UCSD-AML1 (cell line): ENCODE measurements around the gene BAK1.
A peak's percentile ranks its signal among the peaks of the same experiment; 100 is the strongest.

ENCODE experiments used
- DNase-seq: peaks from one replicate; lab custom pipeline; 2025; ENCODE audit not compliant: unreplicated experiment; lab: John Stamatoyannopoulos, UW

The BAK1 gene

GRCh38 chr6:33579828-33580714 lies at the start of gene BAK1:
Gene BAK1 (minus strand): TSS chr6:33580276. CDS start chr6:33577604, 2,672 bp downstream.
- peak; percentile 87 for DNase-seq

- no peak for DNase-seq
Measured at GRCh38 chr6:33628401-33628964, 48.4 kb upstream of the BAK1 start.

DNA sequence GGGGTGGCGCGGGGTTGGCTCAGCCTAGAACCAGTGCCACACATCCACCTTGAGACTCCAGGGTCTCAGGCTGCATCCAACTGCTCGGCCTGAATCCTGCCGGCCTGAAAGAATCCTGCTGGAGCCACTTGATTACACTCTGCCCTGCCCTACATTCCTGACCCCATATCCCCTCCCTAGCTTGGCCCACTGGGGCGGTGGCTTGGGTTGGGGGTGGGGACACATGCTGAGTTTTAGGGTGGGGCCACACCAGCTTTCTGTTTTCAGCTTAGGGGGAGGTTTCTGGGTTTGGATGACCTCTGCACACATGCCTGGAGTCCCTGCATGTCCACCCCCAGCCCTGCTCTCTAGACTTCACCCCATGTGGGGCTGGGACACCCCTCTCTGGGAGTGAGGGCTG lies 47.8 kb upstream of the BAK1 start:
- DNase-seq = no peak

GRCh38 chr6:33624856-33625255 lies 44.8 kb upstream of the BAK1 start:
- DNase-seq = no peak

GRCh38 chr6:33623895-33624381 lies 43.9 kb upstream of the BAK1 start:
- no peak for DNase-seq

DNA sequence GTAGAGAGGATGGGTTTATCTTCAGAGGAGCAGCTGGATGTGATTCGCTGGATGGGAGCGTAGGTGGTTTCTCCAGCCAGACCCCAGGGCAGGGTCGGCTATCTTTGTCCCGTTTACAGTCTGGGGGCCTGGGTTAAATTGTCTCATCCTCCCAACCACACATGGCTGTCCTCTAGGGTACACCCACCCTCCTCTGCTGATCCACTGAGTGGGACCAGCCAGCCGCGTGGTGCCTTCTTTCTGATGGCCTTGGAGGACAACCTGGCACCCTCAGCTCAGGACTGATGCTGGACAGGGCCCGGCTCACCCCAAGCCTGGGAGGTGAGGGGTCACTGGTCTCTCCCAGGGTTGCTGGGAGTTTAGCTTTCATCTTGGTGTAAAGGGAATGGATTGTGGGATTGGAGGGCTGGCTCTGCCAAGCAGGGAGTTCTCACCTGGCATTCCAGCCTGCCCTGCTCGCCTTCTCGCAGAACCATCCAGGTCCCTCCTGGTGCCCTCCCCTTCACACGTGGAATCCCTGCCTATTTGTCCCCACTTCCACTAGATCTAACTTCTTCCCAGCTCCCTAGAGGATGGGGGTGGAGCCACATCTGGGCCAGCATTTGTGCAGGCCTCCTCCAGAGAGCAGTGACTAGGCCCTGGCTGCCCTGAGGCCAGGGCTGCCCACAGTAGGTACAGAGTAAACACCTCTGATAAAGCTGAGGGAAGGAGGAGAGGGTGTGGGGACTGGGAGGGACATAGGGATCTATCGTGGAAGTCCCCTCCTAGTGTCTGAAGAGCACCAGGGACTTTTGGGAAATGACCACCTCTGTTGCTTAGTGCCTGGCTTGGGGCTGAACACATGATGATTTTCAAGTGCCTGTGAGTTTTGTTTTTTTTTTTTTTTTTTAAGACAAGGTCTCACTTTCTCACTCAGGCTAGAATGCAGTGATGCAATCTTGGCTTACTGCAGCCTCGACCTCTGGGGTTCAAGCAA lies 42.7 kb upstream of the BAK1 start:
- no peak for DNase-seq

DNA sequence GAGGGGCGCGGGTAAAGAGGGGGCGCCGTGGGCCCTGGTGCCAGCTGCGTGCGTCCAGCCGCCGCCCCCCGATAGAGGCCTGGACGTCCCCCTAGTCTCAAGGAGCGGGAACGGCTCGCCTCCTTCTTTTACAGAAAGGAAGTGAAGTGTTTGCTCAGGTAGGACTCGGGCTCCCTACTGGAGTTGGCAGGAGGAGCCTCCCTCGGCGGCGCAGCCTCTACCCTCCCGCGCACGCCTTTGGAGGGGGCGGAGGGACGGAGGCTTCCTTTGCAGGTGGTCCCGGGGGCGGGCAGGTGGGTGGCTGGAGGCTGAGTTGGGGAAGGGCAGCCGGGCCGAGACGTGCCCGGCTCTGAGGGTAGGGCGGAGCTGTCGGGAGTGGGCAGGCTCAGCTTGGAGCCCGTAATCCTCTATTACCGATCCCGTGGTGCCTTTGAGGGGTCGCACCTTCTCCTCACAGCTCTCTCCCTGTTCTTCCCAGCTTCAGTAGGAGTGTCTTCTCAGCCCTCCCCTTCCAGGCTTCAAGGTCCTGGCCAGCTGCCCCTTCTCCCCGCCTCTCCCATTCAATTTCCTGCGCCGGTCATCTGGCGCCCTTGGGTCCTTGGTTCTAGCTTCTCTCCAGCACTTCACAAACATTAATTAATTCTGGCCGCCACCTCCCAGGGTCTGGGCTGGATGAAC lies 41.8 kb upstream of the BAK1 start:
- no peak for DNase-seq

- peak; percentile 40 for DNase-seq
Measured at GRCh38 chr6:33620856-33621710, 41.0 kb upstream of the BAK1 start, which contains the start of gene ITPR3. Gene ITPR3 (plus strand): TSS chr6:33621322. CDS start chr6:33621603, 281 bp downstream.

GRCh38 chr6:33620158-33620855 lies 40.2 kb upstream of the BAK1 start:
- DNase-seq = peak; percentile 46

GRCh38 chr6:33619166-33619840 lies 39.2 kb upstream of the BAK1 start:
- DNase-seq = no peak

DNA sequence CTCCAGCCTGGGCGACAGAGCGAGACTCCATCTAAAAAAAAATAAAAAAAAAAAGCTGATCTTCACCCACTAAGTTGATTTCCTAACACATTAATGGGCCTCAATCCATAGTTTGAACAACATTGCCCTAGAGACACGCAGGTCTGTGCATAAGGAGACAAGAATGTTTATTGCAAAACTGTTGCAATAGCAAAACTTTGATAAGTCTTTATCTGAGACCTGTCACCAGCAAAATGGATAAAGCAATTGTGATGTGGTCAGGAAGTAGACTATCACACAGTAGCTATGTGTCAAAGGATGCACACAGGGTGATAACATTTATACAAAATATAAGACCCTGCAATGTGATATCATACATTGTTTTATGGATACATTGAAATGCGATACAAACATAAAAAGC lies 36.8 kb upstream of the BAK1 start:
- DNase-seq = no peak

DNA sequence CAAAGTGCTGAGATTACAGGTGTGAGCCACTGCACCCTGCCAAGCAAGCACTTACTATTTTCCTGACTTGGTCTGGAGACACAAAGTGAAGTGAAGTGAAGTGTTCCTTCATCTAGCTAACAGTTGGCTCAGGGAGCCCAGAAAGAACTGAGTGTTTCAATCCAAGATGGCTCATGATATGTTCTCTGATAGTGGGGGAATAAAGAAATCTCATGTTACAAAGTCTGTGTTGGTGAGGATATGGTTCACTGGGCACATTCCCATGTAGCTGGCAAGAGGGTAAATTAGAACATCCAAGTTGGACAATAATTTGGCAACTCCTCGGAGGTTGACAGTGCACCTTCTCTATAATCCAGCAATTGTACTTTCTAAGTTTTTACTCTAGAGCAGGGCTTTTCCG lies 36.0 kb upstream of the BAK1 start:
- no peak for DNase-seq

GRCh38 chr6:33613795-33614168 lies 33.7 kb upstream of the BAK1 start:
- no peak for DNase-seq

GRCh38 chr6:33613146-33613794 lies 33.2 kb upstream of the BAK1 start:
- no peak for DNase-seq

DNA sequence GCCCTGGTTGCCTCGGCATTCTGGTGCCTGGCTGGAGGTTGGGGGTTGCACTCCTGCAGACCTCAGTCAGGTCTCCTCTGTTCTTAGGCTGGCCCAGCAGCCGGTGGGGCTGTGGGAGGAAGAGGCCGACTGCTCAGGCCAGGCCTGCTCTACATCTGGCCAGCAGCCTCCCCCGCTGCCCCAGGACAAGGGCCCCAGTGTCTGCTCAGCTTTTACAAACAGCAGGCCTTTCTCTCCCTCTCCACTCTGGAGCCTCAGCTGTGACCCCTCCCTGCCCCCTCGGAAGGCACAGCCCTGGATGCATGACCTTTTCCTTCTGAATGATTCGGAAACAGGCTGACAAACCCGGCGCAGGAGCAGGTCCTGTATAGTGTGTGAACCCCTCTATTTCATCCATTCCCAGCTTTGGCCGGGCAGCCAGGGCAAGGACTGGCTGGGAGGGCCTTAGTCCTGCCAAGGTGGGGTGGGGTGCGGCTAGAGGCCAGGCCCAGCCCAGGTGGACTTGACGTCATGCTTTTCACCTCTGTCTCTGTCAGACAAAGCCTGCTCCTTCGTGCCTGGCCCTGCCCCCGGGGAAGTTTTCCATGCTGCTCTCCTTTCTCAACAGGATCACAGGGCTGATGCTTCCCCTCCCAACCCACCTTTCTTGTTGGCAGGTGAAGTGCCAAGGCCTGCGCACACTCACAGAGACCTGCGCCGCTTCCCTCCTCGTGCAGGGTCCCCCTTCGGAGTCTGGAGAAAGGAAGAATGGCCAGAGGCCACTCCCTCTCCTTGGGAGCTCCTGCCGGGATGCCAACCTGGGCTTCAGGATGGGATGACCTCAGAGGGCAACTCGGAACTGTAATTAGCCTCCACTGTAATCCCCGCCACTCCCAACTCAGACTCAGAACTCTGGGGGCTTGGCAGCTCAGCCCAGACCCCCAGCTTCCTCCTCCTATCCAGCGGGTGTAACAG lies 31.0 kb upstream of the BAK1 start:
- no peak for DNase-seq

DNA sequence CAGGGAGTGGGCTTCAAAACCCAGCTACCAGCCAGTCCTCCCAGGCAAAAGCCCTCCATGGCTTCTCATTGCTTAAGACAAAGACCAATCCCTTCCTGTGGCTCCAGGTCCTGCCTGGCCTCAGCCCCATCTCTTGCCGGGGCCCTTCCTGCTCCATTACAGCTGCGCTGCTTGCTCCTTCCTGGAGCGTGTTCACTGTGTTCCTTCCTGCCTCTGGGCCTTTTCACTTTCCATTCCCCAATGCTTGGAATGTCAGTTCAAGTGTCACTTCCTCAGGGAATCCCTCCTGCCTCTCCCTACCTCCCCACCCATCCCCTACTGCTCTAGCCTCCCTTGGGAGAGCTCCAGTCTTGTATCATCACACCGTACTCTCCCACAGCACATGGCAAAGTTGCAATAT lies 30.0 kb upstream of the BAK1 start:
- no peak for DNase-seq

GRCh38 chr6:33609528-33609927 lies 29.5 kb upstream of the BAK1 start:
- no peak for DNase-seq
